HL-60 (cell line): Measurements from ENCODE around the gene MAD2L2.
A peak's percentile ranks its signal among the peaks of the same experiment; 100 is the strongest.

Experiments used
- DNase-seq, 2 experiments: peaks; one replicate each; pipeline ENCODE4 v3.0.0-alpha.2; 2010 to 2020; ENCODE audit warnings: low read depth in 1 of 2, low spot score in 1 of 2
- H3K27ac ChIP-seq: fragments of 250-450 bp; sonication (Bioruptor Pico); replicated peaks from 2 replicates; pipeline ENCODE4 v1.5.1; 2020; ENCODE audit warnings: mild to moderate bottlenecking, moderate library complexity
- H3K27me3 ChIP-seq: fragments of 250-450 bp; sonication (Bioruptor Pico); 2 replicates; pipeline ENCODE4 v1.5.1; 2021; ENCODE audit warnings: mild to moderate bottlenecking, moderate library complexity; ENCODE audit not compliant: insufficient read depth, poor library complexity, severe bottlenecking
- H3K4me3 ChIP-seq: replicated peaks from 2 replicates; pipeline ENCODE4 v1.5.1; 2011; ENCODE audit warnings: mild to moderate bottlenecking, control low read depth, low read length; ENCODE audit not compliant: insufficient read depth
- CTCF ChIP-seq: IDR thresholded peaks from one replicate; pipeline ENCODE4 v1.5.1; 2011; ENCODE audit warnings: low read length, control low read depth, inconsistent platforms; ENCODE audit not compliant: insufficient read depth
- GABPA ChIP-seq: IDR thresholded peaks from 2 replicates; pipeline ENCODE4 v1.6.1; 2012; ENCODE audit warnings: low read depth
- POLR2AphosphoS5 ChIP-seq: IDR thresholded peaks from 2 replicates; pipeline ENCODE4 v1.6.1; 2012; ENCODE audit warnings: low read depth
- REST ChIP-seq: IDR thresholded peaks from 2 replicates; pipeline ENCODE4 v1.6.1; 2012; ENCODE audit warnings: low read depth; ENCODE audit not compliant: insufficient replicate concordance
- SPI1 ChIP-seq: IDR thresholded peaks from 2 replicates; pipeline ENCODE4 v1.6.1; 2012; ENCODE audit warnings: low read depth, mild to moderate bottlenecking, borderline replicate concordance

The MAD2L2 gene

DNA sequence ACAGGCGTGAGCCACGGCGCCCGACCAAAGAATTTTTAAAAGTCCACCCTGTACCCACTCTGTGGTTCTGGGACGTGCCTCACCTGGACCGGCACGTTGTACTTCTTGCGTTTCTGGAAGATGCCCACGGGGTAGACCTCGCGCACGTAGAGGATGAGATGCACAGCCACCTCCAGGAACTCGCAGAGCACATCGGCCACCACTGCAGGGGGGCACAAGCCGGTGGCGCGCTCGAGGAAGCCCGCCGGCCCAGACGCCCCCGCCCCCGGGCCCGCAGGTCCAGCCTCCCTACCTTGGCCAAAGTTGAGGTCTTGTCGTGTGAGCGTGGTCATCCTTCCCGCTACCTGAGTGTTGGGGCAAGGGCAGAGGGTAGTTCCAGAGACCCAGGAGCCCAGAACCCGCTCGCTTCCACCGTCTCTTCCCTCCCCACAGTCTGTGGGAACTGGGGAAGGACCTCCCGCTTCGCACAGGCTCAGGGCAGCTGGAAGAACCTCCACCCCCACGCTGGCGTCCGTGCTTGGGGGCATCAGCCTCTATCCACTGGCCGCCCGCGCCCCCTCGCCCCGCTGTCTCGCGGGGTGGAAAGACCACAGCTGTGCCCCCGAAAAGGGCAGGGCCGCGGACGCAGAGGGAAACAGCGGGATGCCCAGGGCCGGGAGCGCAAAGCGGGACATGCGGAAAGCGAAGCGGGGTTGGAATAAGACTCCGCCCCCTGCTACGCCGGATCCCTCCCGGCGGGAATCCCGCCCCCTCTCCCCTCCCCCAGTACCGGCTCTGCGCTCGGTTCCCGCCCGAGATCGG, 478 bp downstream of the MAD2L2 start:
- Histone ChIP-seq H3K4me3 (peak overlapping the region; percentile 98), H3K27ac (peak overlapping the region; percentile 72), H3K27me3 (no peaks in the 10 kb centered on the region)
- no peak for TF ChIP-seq CTCF
- TF ChIP-seq SPI1, result no peak
- TF ChIP-seq REST, result no peak
- no peak for TF ChIP-seq POLR2AphosphoS5
- no peak for TF ChIP-seq GABPA
- DNase-seq, result no peak

- Histone ChIP-seq H3K4me3 (no peak overlapping the region), H3K27me3 (no peaks in the 10 kb centered on the region), H3K27ac (no peak overlapping the region)
- no peak for TF ChIP-seq SPI1
- TF ChIP-seq GABPA, result no peak
- TF ChIP-seq CTCF, result no peak
- no peak for TF ChIP-seq POLR2AphosphoS5
- TF ChIP-seq REST, result no peak
- DNase-seq, result no peak
Measured at GRCh38 chr1:11678442-11678841, 2.5 kb downstream of the MAD2L2 start.

DNA sequence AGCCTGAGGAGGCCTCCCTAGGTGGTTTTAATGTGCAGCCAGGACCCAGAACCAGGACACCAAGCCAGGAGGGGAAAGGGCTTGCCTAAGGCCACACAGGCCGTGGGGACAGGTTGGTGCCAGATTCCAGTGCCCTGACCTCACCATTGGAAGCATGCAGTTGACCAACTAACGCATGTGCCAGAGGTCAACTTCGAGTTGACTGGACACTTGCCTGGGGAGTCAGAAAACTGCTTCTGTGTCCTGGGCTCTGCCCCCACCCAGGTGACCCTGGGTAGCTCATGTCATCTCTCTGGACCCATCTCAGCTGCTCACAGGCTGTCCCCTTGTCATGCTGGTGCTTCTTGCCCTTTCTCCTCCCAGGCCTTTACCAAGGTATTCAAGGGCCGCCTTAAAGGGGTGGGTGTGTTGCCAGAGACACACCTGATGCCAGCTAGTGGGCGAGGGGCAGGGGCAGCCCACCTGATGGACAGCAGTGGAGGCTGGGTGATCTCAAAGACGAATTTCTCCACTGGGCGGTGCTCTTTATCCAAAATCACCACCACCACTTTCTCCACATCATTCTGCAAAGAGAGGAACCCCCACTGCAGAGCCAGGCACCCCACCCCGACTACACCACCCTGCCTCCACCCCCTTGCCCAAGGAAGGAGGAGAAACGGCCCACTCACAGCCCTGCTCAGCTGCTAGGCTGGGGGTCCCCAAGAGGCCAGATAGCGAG, 4.4 kb downstream of the MAD2L2 start:
- H3K27me3 ChIP-seq, result no peaks in the 10 kb centered on the region
- no peak for TF ChIP-seq POLR2AphosphoS5
- no peak for TF ChIP-seq REST
- H3K27ac ChIP-seq, result no peak overlapping the region
- no peak for DNase-seq
- H3K4me3 ChIP-seq, result no peak overlapping the region
